ENCODE data around the gene KCNB1.

DNA sequence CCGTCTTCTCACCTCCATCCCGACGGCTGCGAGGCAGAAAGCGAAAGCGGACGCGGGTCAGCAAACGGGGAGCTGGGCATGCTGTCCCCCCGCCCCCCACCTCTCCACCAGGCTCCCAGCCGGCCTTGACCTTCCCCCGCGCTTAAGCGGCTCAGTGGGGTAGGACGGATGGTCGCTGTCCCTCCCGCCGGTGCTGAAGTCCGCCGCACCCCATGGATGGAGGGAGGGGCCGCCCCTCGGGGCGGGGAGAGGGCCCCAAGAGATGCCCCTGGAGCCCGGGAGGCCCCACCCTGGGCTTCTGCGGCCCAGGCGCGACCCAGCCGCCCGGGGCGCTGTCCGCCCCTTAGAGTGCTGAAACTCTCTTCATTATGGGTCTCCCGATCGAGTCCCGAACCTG lies at the start of gene KCNB1:
- TF ChIP-seq POLR2A (IDR thresholded peaks at IDR 0.05; ENCODE audit: low read depth, low read length) (no peak), POLR2AphosphoS5 (IDR thresholded peaks at IDR 0.05; ENCODE audit: low read depth, low read length) (no peak)
